ENCODE measurements around the gene SEPHS2. TPM values are rescaled to one million over a fixed set of nuclear protein-coding genes. Genes with fewer than 3 reads are reported as not detected.

The SEPHS2 gene
- total and polyA plus RNA-seq, 4 donors, result 17.1 to 68.6 (median 46.0) TPM

GRCh38 chr16:30399435-30400186 is 46.1 kb downstream of the SEPHS2 start:
- no peaks in the 10 kb centered on the region for H3K9me3 ChIP-seq (ENCODE audit: control insufficient read depth in 4 of 4, insufficient read depth in 3 of 4, low read length in 3 of 4)
- ATAC-seq (ENCODE audit: insufficient read depth, low FRiP score) (no peak), DNase-seq (no peak)
- peak overlapping the region; percentile 14 to 21 for H3K9ac ChIP-seq (ENCODE audit: insufficient read depth in 1 of 2, low read length in 2 of 2)
- H3K4me1 ChIP-seq (ENCODE audit: control insufficient read depth in 5 of 5, insufficient read depth in 5 of 5, low read length in 5 of 5), result peaks cover 0 to 20% (median 0%) of the 10 kb centered on the region in 5 donors
- H3K27ac ChIP-seq (ENCODE audit: low read depth in 1 of 2, low read length in 1 of 2), result peak overlapping the region; percentile 86 to 90
- WGBS, 2 donors, result 19 to 22% methylated on average over 12 of the region's 12 CpGs
- H3K27me3 ChIP-seq (ENCODE audit: control insufficient read depth in 3 of 3, insufficient read depth in 3 of 3, low read length in 2 of 3), result no peaks in the 10 kb centered on the region
- H3K4me3 ChIP-seq, result peak overlapping the region; percentile 54
- TF ChIP-seq CTCF (IDR thresholded peaks at IDR 0.05; ENCODE audit: control extremely low read depth, extremely low read depth), result no peak
- peaks cover 0 to 12% (median 2%) of the 10 kb centered on the region in 4 donors for H3K36me3 ChIP-seq (ENCODE audit: control insufficient read depth in 4 of 4, insufficient read depth in 4 of 4, low read length in 4 of 4)

GRCh38 chr16:30398661-30399434 is 46.8 kb downstream of the SEPHS2 start:
- H3K27me3 ChIP-seq (ENCODE audit: control insufficient read depth in 3 of 3, insufficient read depth in 3 of 3, low read length in 2 of 3), result no peaks in the 10 kb centered on the region
- H3K9ac ChIP-seq (ENCODE audit: insufficient read depth in 1 of 2, low read length in 2 of 2), result no peak overlapping the region
- no peak overlapping the region for H3K4me3 ChIP-seq
- H3K36me3 ChIP-seq (ENCODE audit: control insufficient read depth in 4 of 4, insufficient read depth in 4 of 4, low read length in 4 of 4), result peaks cover 0 to 12% (median 2%) of the 10 kb centered on the region in 4 donors
- H3K27ac ChIP-seq (ENCODE audit: low read depth in 1 of 2, low read length in 1 of 2), result no peak overlapping the region
- peaks cover 0 to 27% (median 4%) of the 10 kb centered on the region in 5 donors for H3K4me1 ChIP-seq (ENCODE audit: control insufficient read depth in 5 of 5, insufficient read depth in 5 of 5, low read length in 5 of 5)
- ATAC-seq (ENCODE audit: insufficient read depth, low FRiP score) (no peak), DNase-seq (no peak)
- H3K9me3 ChIP-seq (ENCODE audit: control insufficient read depth in 4 of 4, insufficient read depth in 3 of 4, low read length in 3 of 4), result no peaks in the 10 kb centered on the region
- WGBS, 2 donors, result 83 to 88% methylated on average over 23 of the region's 23 CpGs
- TF ChIP-seq CTCF (IDR thresholded peaks at IDR 0.05; ENCODE audit: control extremely low read depth, extremely low read depth), result no peak

DNA sequence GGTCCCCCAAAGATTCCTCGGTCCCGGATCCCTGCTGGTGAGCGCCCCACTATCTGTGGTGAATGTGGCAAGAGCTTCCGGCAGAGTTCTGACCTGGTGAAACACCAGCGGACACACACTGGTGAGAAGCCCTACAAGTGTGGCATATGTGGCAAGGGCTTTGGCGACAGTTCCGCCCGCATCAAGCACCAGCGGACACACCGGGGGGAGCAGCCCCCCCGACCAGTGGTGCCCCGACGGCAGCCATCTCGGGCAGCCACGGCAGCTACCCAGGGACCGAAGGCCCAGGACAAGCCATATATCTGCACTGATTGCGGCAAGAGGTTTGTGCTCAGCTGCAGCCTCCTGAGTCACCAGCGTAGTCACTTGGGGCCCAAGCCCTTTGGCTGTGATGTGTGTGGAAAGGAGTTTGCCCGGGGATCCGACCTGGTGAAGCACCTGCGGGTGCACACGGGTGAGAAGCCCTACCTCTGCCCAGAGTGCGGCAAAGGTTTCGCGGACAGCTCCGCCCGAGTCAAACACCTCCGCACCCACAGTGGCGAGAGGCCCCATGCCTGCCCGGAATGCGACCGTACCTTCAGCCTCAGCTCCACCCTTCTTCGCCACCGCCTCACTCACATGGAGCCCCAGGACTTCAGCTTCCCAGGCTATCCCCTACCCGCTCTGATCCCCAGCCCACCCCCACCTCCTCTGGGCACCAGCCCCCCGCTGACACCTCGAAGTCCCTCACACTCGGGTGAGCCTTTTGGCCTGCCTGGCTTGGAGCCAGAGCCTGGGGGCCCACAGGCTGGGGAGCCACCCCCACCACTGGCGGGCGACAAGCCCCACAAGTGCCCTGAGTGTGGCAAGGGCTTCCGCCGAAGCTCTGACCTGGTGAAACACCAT is 47.7 kb downstream of the SEPHS2 start:
- no peak overlapping the region for H3K4me3 ChIP-seq
- DNase-seq (no peak), ATAC-seq (ENCODE audit: insufficient read depth, low FRiP score) (no peak)
- H3K27me3 ChIP-seq (ENCODE audit: control insufficient read depth in 3 of 3, insufficient read depth in 3 of 3, low read length in 2 of 3), result no peaks in the 10 kb centered on the region
- peaks cover 0 to 28% (median 4%) of the 10 kb centered on the region in 5 donors for H3K4me1 ChIP-seq (ENCODE audit: control insufficient read depth in 5 of 5, insufficient read depth in 5 of 5, low read length in 5 of 5)
- 87 to 90% methylated on average over 42 of the region's 42 CpGs for WGBS, 2 donors
- H3K36me3 ChIP-seq (ENCODE audit: control insufficient read depth in 4 of 4, insufficient read depth in 4 of 4, low read length in 4 of 4), result peaks cover 0 to 12% (median 2%) of the 10 kb centered on the region in 4 donors
- no peak for TF ChIP-seq CTCF (IDR thresholded peaks at IDR 0.05; ENCODE audit: control extremely low read depth, extremely low read depth)
- no peak overlapping the region for H3K27ac ChIP-seq (ENCODE audit: low read depth in 1 of 2, low read length in 1 of 2)
- H3K9ac ChIP-seq (ENCODE audit: insufficient read depth in 1 of 2, low read length in 2 of 2), result no peak overlapping the region
- H3K9me3 ChIP-seq (ENCODE audit: control insufficient read depth in 4 of 4, insufficient read depth in 3 of 4, low read length in 3 of 4), result no peaks in the 10 kb centered on the region
